Measurements from ENCODE around the gene AAK1.

DNA sequence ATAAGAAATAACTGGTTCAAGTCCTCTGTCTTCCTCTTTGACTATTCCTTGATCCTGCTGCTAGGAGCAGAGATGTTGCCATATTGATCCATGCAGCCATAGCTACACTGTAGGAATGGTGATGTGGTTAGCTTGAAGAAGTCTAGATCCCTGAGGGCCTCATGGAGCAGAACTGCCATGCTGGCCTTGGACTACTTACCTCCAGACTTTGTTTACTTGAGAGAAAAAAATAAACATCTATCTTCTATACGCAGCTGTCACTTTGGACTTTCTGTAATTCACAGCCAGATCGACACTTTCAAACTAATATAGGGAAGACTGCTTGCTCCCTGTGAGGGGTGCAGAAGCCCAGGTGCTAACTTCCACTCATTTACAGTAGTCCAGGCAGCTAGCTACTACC lies 121.8 kb downstream of the AAK1 start:
- TF ChIP-seq, protein P1, sequence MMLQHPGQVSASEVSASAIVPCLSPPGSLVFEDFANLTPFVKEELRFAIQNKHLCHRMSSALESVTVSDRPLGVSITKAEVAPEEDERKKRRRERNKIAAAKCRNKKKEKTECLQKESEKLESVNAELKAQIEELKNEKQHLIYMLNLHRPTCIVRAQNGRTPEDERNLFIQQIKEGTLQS (CRISPR knock-in tag; conservative IDR thresholded peaks at IDR 0.05) = no peak
- TF ChIP-seq FOXP1 (CRISPR knock-in tag; IDR thresholded peaks at IDR 0.05; ENCODE audit: borderline replicate concordance) = no peak
- no peak for TF ChIP-seq NFYB (CRISPR knock-in tag; conservative IDR thresholded peaks at IDR 0.05; ENCODE audit: low read depth)
- no peak for TF ChIP-seq PRDM15 (CRISPR knock-in tag; IDR thresholded peaks at IDR 0.05)
- no peak for TF ChIP-seq CTCF (IDR thresholded peaks at IDR 0.05)
- no peak for TF ChIP-seq ZNF423 (CRISPR knock-in tag; IDR thresholded peaks at IDR 0.05)
- no peak for TF ChIP-seq RELA (CRISPR knock-in tag; IDR thresholded peaks at IDR 0.05; ENCODE audit: borderline replicate concordance)
- TF ChIP-seq ZNF416 (CRISPR knock-in tag; IDR thresholded peaks at IDR 0.05) = no peak
